NCI-H460 (cell line): Measurements from ENCODE around the gene ARMC10. TPM values are rescaled to one million over a fixed set of nuclear protein-coding genes. Genes with fewer than 3 reads are reported as not detected.
"Not testable (repeated sequence)": the region's sequence is repeated elsewhere in the genome, so short reads cannot be mapped to it uniquely, and the experiment has no call there.

ENCODE experiments used
- DNase-seq: peaks from one replicate; pipeline ENCODE4 v3.0.0-alpha.2; 2016; ENCODE audit warnings: low read depth; ENCODE audit errors: extremely low read depth
- polyA plus RNA-seq: library from polyadenylated mRNA; depleted of rRNA; stranded (reverse); fragments of >200 nt; gene quantifications from 2 replicates; pipeline ENCODE4 v1.2.3, GENCODE V29; 2014; cell fraction: nucleus; rRNA removed
- total RNA-seq: library from RNA; depleted of rRNA; stranded (reverse); fragments of >200 nt; shearing (Covaris generic); gene quantifications from 2 replicates; pipeline ENCODE4 v1.2.3, GENCODE V29; 2014; rRNA removed

The ARMC10 gene
- total RNA-seq: 64.6 and 73.8 TPM in 2 replicates
- polyA plus RNA-seq: 19.3 and 35.4 TPM in 2 replicates

DNA sequence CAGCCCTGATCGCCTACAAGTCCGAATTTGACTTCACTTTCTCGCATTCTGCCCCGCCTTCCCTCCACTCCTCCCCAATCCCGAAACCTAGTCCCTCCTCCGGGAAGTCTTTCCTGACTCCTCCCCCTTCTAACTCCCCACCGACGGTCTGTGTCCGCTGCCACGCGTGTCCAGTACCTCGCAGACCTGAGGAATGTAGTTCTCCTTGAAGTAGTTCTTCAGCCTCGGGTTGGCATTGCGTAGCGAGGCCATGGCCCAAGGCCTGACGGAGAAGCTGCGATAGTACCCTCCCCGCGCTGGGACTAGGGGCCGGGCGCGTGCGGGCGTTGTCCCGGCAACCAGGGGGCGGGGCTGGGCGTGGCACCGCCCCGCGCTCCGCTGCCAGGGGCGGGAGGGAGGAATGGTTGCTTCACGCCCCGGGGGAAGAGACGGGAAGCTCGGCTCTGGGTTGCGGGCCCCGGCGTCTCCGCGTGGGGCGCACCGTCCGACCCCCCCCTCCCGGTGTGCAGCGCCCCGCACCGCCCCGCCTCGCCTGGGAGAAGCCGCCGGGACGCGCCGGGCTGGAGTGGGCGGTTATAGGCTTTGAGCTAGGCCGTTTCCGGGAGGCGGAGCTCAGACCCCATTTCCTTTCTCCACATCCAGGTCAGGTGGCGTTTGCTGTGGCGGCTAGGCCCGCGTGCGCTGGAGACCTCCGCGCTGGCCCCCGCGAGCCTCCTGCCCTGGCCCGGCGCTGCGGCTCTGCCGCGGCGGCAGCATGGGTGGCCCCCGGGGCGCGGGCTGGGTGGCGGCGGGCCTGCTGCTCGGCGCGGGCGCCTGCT, at the start of gene ARMC10, which contains the start of gene FBXL13:
Gene ARMC10 (plus strand): TSS at position 622 of the 818 bp plus-strand sequence. CDS start 133 bp downstream, at position 755.
Gene FBXL13 (minus strand): TSS at position 278 of the 818 bp plus-strand sequence.
- peak; percentile 86 for DNase-seq

DNA sequence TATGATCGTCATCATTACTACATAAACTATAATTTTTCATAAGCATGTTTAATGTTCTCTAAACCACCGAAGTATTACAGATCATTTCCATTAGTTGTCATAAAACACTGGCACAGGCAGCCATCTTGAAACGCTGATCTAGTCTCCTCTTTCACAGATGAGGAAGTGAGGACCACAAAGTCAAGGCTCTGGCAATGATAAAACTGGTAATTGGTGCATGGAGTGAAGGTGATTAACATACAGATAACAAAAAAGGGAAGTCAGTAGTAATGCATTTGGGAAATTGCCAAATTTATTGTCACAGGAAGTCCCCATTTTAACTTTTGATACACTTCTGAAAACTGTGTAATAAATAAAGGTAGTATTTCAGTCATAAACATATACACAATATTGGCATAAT, 49.6 kb upstream of the ARMC10 start:
- no peak for DNase-seq

DNA sequence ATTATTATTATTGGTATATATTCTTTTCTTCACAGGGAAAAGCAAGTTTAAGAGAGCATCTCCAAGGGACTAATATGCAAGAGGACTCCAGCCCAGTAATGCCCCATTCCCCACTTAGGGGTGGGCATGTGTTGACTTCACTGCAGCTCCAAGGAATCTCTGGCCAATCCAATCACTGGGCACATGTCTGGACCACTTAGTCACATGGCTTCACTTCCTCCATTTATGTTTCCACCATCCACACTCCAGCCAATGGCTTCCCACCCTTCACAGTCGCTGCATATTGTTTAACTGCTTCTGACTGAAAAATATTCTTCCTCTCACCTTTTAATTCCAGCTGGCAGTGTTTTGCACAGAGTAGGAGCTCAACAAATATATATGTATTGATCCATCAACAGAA, 43.9 kb upstream of the ARMC10 start:
- no peak for DNase-seq

GRCh38 chr7:103031781-103032180, 43.2 kb upstream of the ARMC10 start:
- DNase-seq: no peak

GRCh38 chr7:103034318-103034717, 40.6 kb upstream of the ARMC10 start:
- DNase-seq: not testable (repeated sequence)

GRCh38 chr7:103037476-103037822, 37.5 kb upstream of the ARMC10 start:
- DNase-seq: no peak

DNA sequence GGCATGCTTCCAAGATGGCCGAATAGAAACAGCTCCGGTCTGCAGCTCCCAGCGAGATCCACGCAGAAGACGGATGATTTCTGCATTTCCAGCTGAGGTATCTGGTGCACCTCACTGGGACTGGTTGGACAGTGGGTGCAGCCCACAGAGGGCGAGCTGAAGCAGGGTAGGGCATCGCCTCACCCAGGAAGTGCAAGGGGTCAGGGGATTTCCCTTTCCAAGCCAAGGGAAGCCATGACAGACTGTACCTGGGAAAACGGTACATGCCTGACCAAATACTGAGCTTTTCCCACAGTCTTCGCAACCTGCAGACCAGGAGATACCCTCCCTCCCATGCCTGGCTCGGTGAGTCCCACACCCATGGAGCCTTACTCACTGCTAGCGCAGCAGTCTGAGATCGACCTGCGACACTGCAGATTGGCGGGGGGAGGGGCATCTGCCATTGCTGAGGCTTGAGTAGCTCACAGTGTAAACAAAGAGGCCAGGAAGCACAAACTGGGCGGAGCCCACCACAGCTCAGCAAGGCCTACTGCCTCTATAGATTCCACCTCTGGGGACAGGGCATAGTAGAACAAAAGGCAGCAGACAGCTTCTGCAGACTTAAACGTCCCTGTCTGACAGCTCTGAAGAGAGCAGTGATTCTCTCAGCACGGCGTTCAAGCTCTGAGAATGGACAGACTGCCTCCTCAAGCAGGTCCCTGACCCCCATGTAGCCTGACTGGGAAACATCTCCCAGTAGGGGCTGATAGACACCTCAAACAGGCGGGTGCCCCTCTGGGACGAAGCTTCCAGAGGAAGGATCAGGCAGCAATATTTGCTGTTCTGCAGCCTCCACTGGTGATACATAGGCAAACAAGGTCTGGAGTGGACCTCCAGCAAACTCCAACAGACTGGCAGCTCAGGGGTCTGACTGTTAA, 36.9 kb upstream of the ARMC10 start:
- peak; percentile 71 for DNase-seq

DNA sequence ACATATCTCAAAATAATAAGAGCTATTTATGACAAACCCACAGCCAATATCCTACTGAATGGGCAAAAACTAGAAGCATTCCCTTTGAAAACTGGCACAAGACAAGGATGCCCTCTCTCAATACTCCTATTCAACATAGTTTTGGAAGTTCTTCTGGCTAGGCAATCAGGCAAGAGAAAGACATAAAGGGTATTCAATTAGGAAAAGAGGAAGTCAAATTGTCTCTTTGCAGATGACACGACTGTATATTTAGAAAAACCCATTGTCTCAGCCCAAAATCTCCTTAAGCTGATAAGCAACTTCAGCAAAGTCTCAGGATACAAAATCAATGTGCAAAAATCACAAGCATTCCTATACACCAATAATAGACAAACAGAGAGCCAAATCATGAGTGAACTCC, 33.1 kb upstream of the ARMC10 start:
- DNase-seq: not testable (repeated sequence)

DNA sequence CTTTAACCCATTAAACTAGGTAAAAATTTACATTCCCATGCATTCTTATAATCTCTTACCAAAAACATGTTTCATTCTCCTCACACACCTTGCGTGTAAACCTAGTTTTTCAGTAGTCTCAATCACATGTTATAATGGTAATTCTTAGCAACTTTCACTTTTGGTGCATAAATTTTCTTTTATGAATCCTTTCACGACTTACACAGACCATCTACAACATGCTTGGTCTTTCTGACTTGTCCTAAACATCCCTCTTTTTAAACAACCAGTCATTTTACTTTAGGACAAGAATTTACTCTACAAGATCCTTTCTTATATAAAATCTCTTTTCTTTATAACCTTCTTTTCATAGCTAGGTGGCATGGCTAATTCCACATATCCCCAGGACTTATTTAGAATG, 26.1 kb upstream of the ARMC10 start:
- no peak for DNase-seq

DNA sequence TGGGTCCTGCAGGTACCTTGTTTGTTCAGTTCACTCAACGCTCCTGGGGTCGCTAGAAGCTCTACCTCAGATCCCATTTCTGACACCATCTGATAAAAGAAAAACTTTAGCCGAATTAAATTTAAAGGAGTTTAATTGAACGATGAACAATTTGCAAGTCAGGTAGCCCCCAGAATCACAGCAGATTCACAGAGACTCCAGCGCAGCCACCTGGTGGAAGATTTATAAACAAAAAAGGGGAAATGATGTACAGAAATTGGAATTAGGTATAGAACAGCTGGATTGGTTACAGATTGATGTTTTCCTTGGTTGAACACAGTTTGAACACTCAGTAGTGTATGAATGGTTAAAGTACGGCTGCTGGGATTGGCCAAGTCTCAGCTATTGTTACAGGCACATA, 23.4 kb upstream of the ARMC10 start:
- no peak for DNase-seq

GRCh38 chr7:103056006-103056405, 18.9 kb upstream of the ARMC10 start:
- not testable (repeated sequence) for DNase-seq

DNA sequence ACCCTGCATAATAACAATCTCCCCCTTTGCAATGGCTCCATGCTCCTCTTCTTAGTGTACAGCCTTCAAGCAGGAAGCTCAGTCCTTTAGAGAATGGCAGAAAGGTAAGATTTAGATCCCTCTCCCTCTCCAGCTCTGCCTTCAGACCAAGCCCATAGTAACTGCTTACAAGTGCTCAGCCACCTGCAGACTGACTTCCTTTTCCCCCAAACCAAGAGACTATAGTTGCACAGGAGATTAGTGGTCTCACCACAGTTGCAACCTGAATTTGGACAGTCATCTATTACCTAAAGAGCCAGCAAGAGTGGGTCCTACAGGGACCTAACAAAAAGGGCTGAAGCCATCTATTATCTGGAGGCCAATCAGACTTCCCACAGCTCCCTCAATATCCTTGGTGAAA, 16.8 kb upstream of the ARMC10 start:
- DNase-seq: no peak

DNA sequence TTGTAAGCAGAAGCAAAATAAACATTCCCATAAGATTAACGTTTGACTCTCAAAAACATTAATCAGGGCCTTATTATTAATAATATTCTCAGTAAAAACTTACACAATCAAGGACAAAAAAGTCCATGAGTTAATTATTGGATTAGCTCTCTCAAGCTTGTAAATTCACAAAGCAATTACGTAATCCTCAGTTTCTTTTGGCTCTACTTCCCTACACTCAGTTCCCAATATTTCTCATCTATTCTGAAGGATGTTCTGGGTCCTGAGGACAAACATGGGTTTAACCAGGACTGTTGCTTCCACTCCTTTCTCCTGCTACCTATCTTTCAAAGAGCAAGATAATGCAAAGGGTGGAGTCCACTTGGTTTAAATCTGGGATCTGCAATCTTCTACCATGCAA, 15.5 kb upstream of the ARMC10 start:
- no peak for DNase-seq

GRCh38 chr7:103063895-103064294, 11.0 kb upstream of the ARMC10 start:
- DNase-seq: no peak

DNA sequence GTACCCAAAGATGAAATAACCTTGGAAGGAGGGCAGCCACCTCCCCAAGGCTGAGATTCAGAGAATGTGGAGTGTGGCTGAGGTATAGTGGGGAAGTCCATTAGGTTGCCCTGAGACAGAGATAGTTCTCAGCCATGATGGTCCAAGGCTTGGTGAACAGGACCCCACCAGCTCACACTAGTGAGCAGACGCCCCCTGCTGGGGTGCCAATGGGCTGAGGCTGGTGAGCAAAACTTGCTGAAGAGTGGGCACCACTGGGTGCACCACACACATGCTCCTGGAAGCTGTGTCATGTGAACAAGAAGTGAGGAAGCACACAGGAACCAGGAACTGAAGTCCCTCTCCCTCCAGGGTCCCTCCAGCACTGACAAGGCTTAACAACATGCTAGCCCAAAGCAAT, 9.3 kb upstream of the ARMC10 start:
- DNase-seq: peak; percentile 31

DNA sequence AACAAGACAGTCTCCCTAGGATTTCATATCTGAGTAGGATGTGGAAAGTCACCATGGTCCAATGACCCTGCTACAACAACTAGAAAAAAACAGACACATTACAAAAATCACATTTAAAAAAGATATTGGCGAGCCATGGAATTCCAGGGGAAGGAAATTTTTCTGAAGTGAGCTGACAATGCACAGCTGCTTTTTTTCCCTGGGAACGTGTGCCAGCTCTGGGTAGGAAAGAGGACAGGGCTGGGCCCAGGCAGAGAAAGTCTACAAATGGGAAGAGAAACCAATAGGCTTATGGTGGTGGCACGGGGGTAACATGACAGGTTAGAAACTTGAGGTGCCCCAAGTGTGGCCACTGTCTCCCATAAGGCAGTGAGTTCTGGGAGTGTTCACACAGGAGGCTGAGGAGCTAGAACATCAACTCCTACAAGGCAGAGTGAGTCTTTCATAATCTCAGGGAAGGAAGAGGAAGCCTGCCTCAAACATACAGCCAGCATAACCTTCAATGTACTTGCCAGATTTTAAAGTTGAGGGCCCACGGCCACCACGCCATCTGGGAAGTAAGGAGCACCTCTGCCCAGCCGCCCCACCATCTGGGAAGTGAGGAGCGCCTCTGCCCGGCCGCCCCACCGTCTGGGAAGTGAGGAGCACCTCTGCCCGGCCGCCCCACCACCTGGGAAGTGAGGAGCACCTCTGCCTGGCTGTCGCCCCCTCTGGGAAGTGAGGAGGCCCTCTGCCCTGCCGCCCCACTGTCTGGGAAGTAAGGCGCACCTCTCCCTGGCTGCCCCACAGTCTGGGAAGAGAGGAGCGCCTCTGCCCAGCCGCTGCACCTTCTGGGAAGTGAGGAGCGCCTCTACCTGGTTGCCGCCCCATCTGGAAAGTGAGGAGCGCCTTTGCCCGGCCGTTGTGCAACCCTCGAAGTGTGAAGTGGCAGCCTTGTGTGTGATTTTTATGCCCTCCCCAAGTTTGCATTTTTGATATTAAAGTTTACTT, 6.2 kb upstream of the ARMC10 start:
- no peak for DNase-seq

DNA sequence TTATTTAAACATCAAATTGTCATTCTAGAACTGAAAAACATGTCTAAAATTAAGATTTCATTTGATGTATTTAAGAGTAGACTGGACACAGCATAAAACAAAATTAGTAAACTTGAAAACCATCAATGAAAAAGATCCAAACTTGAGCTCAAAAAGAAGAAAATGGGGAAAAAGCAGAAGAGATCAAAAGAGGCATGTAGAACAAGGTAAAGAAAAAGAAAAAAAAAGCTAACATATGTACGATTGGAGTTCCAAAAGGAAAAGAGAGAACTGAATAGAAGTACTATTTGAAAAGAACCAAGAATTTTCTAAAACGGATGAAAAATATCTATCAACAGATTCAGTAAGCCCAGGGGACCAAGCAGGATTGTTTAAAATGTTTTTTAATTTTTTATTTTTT, 3.9 kb upstream of the ARMC10 start:
- no peak for DNase-seq

DNA sequence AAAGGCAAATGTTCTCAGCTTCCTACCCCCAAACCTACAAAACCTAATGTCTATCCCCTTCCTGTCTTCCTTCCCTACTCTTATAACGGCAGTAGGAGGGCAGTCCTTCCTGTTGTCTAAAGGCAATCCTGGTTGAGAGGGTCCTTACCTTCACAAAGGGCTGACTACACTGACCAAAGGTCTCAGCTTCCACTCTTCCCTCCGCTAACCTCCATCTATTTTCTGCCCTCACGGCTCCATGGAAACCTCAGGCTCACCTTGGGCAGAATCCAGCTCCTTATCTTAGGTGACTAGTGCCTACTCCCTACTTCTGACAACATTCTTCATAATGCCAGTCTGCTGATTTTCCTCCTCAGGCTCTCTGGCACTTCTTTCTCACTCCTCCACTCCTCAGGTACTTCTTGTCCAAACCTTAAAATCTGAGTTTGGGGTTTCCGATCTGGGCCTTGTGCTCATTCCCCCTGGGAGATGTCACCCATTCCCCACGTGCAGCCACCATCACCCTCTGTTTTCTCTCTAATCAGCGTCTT, 886 bp upstream of the ARMC10 start:
- DNase-seq: no peak

GRCh38 chr7:103075337-103075918, 488 bp downstream of the ARMC10 start:
- no peak for DNase-seq

DNA sequence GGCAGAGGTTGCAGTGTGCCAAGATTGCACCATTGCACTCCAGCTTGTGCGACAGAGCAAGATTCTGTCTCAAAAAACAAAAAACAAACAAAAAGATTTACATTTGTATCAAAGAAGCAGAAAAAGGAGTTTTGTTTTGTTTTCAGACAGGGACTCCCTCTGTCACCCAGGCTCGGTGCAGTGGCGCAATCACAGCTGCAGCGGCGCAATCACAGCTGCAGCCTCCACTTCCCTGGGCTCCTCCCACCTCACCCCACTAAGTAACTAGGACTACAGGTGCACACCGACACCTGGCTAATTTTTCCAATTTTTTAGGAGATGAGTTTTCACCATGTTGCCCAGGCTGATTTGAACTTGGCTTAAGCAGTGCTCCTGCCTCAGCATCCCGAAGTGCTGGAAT, 1.8 kb downstream of the ARMC10 start:
- DNase-seq: no peak
